HEK293 (cell line): Measurements from ENCODE around the gene PPT2.
A peak's percentile ranks its signal among the peaks of the same experiment; 100 is the strongest.

ENCODE experiments used
- EGR2 ChIP-seq: fragments of 450-650 bp; formaldehyde crosslinking; IDR thresholded peaks from 2 replicates; pipeline ENCODE4 v1.5.1; 2016; ENCODE audit warnings: low read depth, missing biosample characterization, missing genetic modification characterization
- ELK4 ChIP-seq: IDR thresholded peaks from 2 replicates; pipeline ENCODE4 v1.6.1; 2011; ENCODE audit warnings: mild to moderate bottlenecking, low read depth, low read length, borderline replicate concordance
- INSM2 ChIP-seq: fragments of 450-650 bp; formaldehyde crosslinking; IDR thresholded peaks from 2 replicates; pipeline ENCODE4 v1.5.1; 2016; ENCODE audit warnings: missing biosample characterization, missing genetic modification characterization
- KLF1 ChIP-seq: fragments of 450-650 bp; formaldehyde crosslinking; IDR thresholded peaks from 2 replicates; pipeline ENCODE4 v1.5.1; 2016; ENCODE audit warnings: missing biosample characterization, missing genetic modification characterization
- KLF7 ChIP-seq: fragments of 450-650 bp; formaldehyde crosslinking; IDR thresholded peaks from 2 replicates; pipeline ENCODE4 v1.5.1; 2016; ENCODE audit warnings: missing biosample characterization, missing genetic modification characterization, borderline replicate concordance
- REST ChIP-seq: fragments of 450-650 bp; formaldehyde crosslinking; IDR thresholded peaks from 2 replicates; pipeline ENCODE4 v1.5.1; 2016; ENCODE audit warnings: missing biosample characterization, missing genetic modification characterization
- SCRT2 ChIP-seq: fragments of 450-650 bp; formaldehyde crosslinking; IDR thresholded peaks from 2 replicates; pipeline ENCODE4 v1.5.1; 2016; ENCODE audit warnings: missing biosample characterization, missing genetic modification characterization
- SETDB1 ChIP-seq: IDR thresholded peaks from one replicate; pipeline ENCODE4 v1.6.1; 2017; ENCODE audit warnings: mild to moderate bottlenecking, low read length, moderate library complexity, mixed read lengths; ENCODE audit not compliant: insufficient read length
- YY2 ChIP-seq: fragments of 450-650 bp; formaldehyde crosslinking; IDR thresholded peaks from 2 replicates; pipeline ENCODE4 v1.5.1; 2016; ENCODE audit warnings: missing biosample characterization, missing genetic modification characterization
- ZBTB8A ChIP-seq: fragments of 450-650 bp; formaldehyde crosslinking; IDR thresholded peaks from 2 replicates; pipeline ENCODE4 v1.5.1; 2016; ENCODE audit warnings: missing biosample characterization, missing genetic modification characterization
- ZFP37 ChIP-seq: fragments of 450-650 bp; formaldehyde crosslinking; IDR thresholded peaks from 2 replicates; pipeline ENCODE4 v1.5.1; 2016; ENCODE audit warnings: missing biosample characterization, missing genetic modification characterization
- ZIC2 ChIP-seq: fragments of 450-650 bp; formaldehyde crosslinking; IDR thresholded peaks from 2 replicates; pipeline ENCODE4 v1.5.1; 2016; ENCODE audit warnings: missing biosample characterization, missing genetic modification characterization
- ZNF146 ChIP-seq: fragments of 450-650 bp; formaldehyde crosslinking; IDR thresholded peaks from 2 replicates; pipeline ENCODE4 v1.5.1; 2016; ENCODE audit warnings: missing biosample characterization, missing genetic modification characterization
- ZNF157 ChIP-seq: fragments of 450-650 bp; formaldehyde crosslinking; IDR thresholded peaks from 2 replicates; pipeline ENCODE4 v1.5.1; 2016; ENCODE audit warnings: missing biosample characterization, missing genetic modification characterization
- ZNF175 ChIP-seq: fragments of 450-650 bp; formaldehyde crosslinking; IDR thresholded peaks from 2 replicates; pipeline ENCODE4 v1.5.1; 2016; ENCODE audit warnings: missing biosample characterization, missing genetic modification characterization
- ZNF18 ChIP-seq: fragments of 450-650 bp; formaldehyde crosslinking; IDR thresholded peaks from 2 replicates; pipeline ENCODE4 v1.5.1; 2016; ENCODE audit warnings: missing biosample characterization, missing genetic modification characterization
- ZNF19 ChIP-seq: fragments of 450-650 bp; formaldehyde crosslinking; IDR thresholded peaks from 2 replicates; pipeline ENCODE4; 2016; ENCODE audit warnings: missing biosample characterization, missing genetic modification characterization, low read depth
- ZNF214 ChIP-seq: fragments of 450-650 bp; formaldehyde crosslinking; IDR thresholded peaks from 2 replicates; pipeline ENCODE4 v1.5.1; 2017; ENCODE audit warnings: missing biosample characterization, mild to moderate bottlenecking, missing genetic modification characterization, borderline replicate concordance
- ZNF24 ChIP-seq: fragments of 450-650 bp; formaldehyde crosslinking; IDR thresholded peaks from 2 replicates; pipeline ENCODE4 v1.5.1; 2016; ENCODE audit warnings: missing biosample characterization, missing genetic modification characterization
- ZNF311 ChIP-seq: fragments of 450-650 bp; formaldehyde crosslinking; IDR thresholded peaks from 2 replicates; pipeline ENCODE4 v1.5.1; 2017; ENCODE audit warnings: missing biosample characterization, missing genetic modification characterization, borderline replicate concordance
- ZNF341 ChIP-seq: fragments of 450-650 bp; formaldehyde crosslinking; IDR thresholded peaks from 2 replicates; pipeline ENCODE4; 2016; ENCODE audit warnings: low read depth, missing biosample characterization, missing genetic modification characterization
- ZNF391 ChIP-seq: fragments of 450-650 bp; formaldehyde crosslinking; IDR thresholded peaks from 2 replicates; pipeline ENCODE4 v1.5.1; 2016; ENCODE audit warnings: low read depth, missing biosample characterization, missing genetic modification characterization, borderline replicate concordance
- ZNF426 ChIP-seq: fragments of 450-650 bp; formaldehyde crosslinking; IDR thresholded peaks from 2 replicates; pipeline ENCODE4 v1.5.1; 2017; ENCODE audit warnings: missing biosample characterization, missing genetic modification characterization, mild to moderate bottlenecking, inconsistent platforms, moderate library complexity
- ZNF48 ChIP-seq: fragments of 450-650 bp; formaldehyde crosslinking; IDR thresholded peaks from 2 replicates; pipeline ENCODE4 v1.5.1; 2016; ENCODE audit warnings: missing biosample characterization, missing genetic modification characterization
- ZNF629 ChIP-seq: fragments of 450-650 bp; formaldehyde crosslinking; IDR thresholded peaks from 2 replicates; pipeline ENCODE4 v1.5.1; 2017; ENCODE audit warnings: missing biosample characterization, missing genetic modification characterization
- ZNF670 ChIP-seq: fragments of 450-650 bp; formaldehyde crosslinking; IDR thresholded peaks from 2 replicates; pipeline ENCODE4 v1.5.1; 2016; ENCODE audit warnings: missing biosample characterization, missing genetic modification characterization, low read depth
- ZNF704 ChIP-seq: fragments of 450-650 bp; formaldehyde crosslinking; IDR thresholded peaks from 2 replicates; pipeline ENCODE4 v1.5.1; 2016; ENCODE audit warnings: missing biosample characterization, missing genetic modification characterization
- ZNF76 ChIP-seq: fragments of 450-650 bp; formaldehyde crosslinking; IDR thresholded peaks from 2 replicates; pipeline ENCODE4; 2016; ENCODE audit warnings: low read depth, missing biosample characterization, missing genetic modification characterization, borderline replicate concordance
- ZNF791 ChIP-seq: fragments of 450-650 bp; formaldehyde crosslinking; IDR thresholded peaks from 2 replicates; pipeline ENCODE4 v1.5.1; 2016; ENCODE audit warnings: missing biosample characterization, missing genetic modification characterization
- ZSCAN18 ChIP-seq: fragments of 450-650 bp; formaldehyde crosslinking; IDR thresholded peaks from 2 replicates; pipeline ENCODE4 v1.5.1; 2016; ENCODE audit warnings: missing biosample characterization, missing genetic modification characterization
- ZXDB ChIP-seq: fragments of 450-650 bp; formaldehyde crosslinking; IDR thresholded peaks from 2 replicates; pipeline ENCODE4 v1.5.1; 2016; ENCODE audit warnings: missing biosample characterization, missing genetic modification characterization

PPT2 gene

GRCh38 chr6:32177183-32177787, 23.3 kb downstream of the PPT2 start (continued):
- TF ChIP-seq ZNF704 (no peak), ZSCAN18 (tag by site-specific recombination) (no peak), INSM2 (peak; percentile 1; the same call in 1 of the 2 replicates), ZBTB8A (tag by site-specific recombination) (peak; percentile 96), REST (tag by site-specific recombination) (no peak), ZNF629 (peak; percentile 63; the same call in 1 of the 2 replicates), EGR2 (no peak), ZNF48 (tag by site-specific recombination) (no peak), ZNF341 (0 out of 2 replicates have a peak, but pooled peaks have one; percentile 41), ZNF791 (no peak), ZNF76 (peak; percentile 39; the same call in 1 of the 2 replicates), ELK4 (no peak), SCRT2 (tag by site-specific recombination) (no peak), ZNF670 (tag by site-specific recombination) (no peak), ZFP37 (no peak), SETDB1 (no peak), ZNF426 (tag by site-specific recombination) (no peak), ZXDB (peak; percentile 52; the same call in 1 of the 2 replicates), ZNF146 (tag by site-specific recombination) (no peak), YY2 (tag by site-specific recombination) (no peak), ZNF157 (no peak), ZNF214 (tag by site-specific recombination) (no peak), KLF1 (tag by site-specific recombination) (no peak), ZNF19 (tag by site-specific recombination) (no peak), ZNF311 (no peak), ZNF175 (tag by site-specific recombination) (no peak), ZNF24 (tag by site-specific recombination) (peak; percentile 37; the same call in 1 of the 2 replicates), KLF7 (tag by site-specific recombination) (no peak), ZNF391 (0 out of 2 replicates have a peak, but pooled peaks have one; percentile 19), ZIC2 (tag by site-specific recombination) (no peak), ZNF18 (tag by site-specific recombination) (no peak)
